HG03432 (cell line): ENCODE measurements around the gene TTC32.
A peak's percentile ranks its signal among the peaks of the same experiment; 100 is the strongest.
"Not testable (repeated sequence)": the region's sequence is repeated elsewhere in the genome, so short reads cannot be mapped to it uniquely, and the experiment has no call there.

ENCODE experiments used
- ATAC-seq: cut with Tn5 transposase; IDR thresholded peaks from one replicate; pipeline ENCODE4 v1.9.1; 2021; ENCODE audit warnings: mild to moderate bottlenecking, moderate library complexity; ENCODE audit not compliant: unreplicated experiment

The TTC32 gene

GRCh38 chr2:19901442-19902215 is at the start of gene TTC32:
Gene TTC32 (minus strand): TSS chr2:19901983. CDS start chr2:19901854, 129 bp downstream.
- ATAC-seq, result peak; percentile 91

- no peak for ATAC-seq
These were observed 47.3 kb upstream of the TTC32 start for GRCh38 chr2:19949071-19949470.

GRCh38 chr2:19947184-19947940 is 45.6 kb upstream of the TTC32 start:
- no peak for ATAC-seq

GRCh38 chr2:19944205-19944845 is 42.5 kb upstream of the TTC32 start:
- no peak for ATAC-seq

GRCh38 chr2:19943189-19943588 is 41.4 kb upstream of the TTC32 start:
- no peak for ATAC-seq

GRCh38 chr2:19942199-19942598 is 40.4 kb upstream of the TTC32 start:
- no peak for ATAC-seq

- no peak for ATAC-seq
These were observed 35.2 kb upstream of the TTC32 start for GRCh38 chr2:19937004-19937403.

GRCh38 chr2:19936203-19936602 is 34.4 kb upstream of the TTC32 start:
- no peak for ATAC-seq

- peak; percentile 74 for ATAC-seq
These were observed 31.7 kb upstream of the TTC32 start for GRCh38 chr2:19933351-19933981.

- ATAC-seq, result peak; percentile 28
These were observed 31.1 kb upstream of the TTC32 start for GRCh38 chr2:19932928-19933327.

- no peak for ATAC-seq
These were observed 27.4 kb upstream of the TTC32 start for GRCh38 chr2:19929226-19929625.

- not testable (repeated sequence) for ATAC-seq
These were observed 26.0 kb upstream of the TTC32 start for GRCh38 chr2:19927816-19928215.

GRCh38 chr2:19924526-19924925 is 22.7 kb upstream of the TTC32 start:
- not testable (repeated sequence) for ATAC-seq

GRCh38 chr2:19922188-19922587 is 20.4 kb upstream of the TTC32 start:
- not testable (repeated sequence) for ATAC-seq

- no peak for ATAC-seq
These were observed 14.7 kb upstream of the TTC32 start for GRCh38 chr2:19916385-19916950.

GRCh38 chr2:19914266-19914975 is 12.6 kb upstream of the TTC32 start:
- no peak for ATAC-seq

GRCh38 chr2:19911808-19912509 is 10.2 kb upstream of the TTC32 start:
- no peak for ATAC-seq

- ATAC-seq, result peak; percentile 7
These were observed 495 bp upstream of the TTC32 start for GRCh38 chr2:19902216-19902740.

GRCh38 chr2:19900931-19901441 is 797 bp downstream of the TTC32 start:
- ATAC-seq, result peak; percentile 12
